A549 (cell line): Measurements from ENCODE around the gene INF2. TPM values are rescaled to one million over a fixed set of nuclear protein-coding genes. Genes with fewer than 3 reads are reported as not detected.

Experiments
- ATAC-seq, 2 experiments: fragments of 200-7000 bp in 1 of 2; fragments of >200 bp in 1 of 2; cut with Nextera tagmentation in 1 of 2; cut with Tn5 transposase in 1 of 2; 3 replicates each; pipeline versions ENCODE4 v1.8.0 to v1.9.1; 2018 to 2020; ENCODE audit warnings: mild to moderate bottlenecking in 1 of 2, moderate library complexity in 1 of 2
- CTCF ChIA-PET: fragments of 300-600 bp; sonication (Branson Sonifier 250); formaldehyde crosslinking; extraction: SDS; loops from one replicate; lab custom pipeline; 2021; ENCODE audit warnings: antibody characterized with exemption, inconsistent platforms; lab: Yijun Ruan, JAX
- POLR2A ChIA-PET: fragments of 350-600 bp; formaldehyde crosslinking; extraction: SDS; loops from one replicate; lab custom pipeline; 2021; ENCODE audit warnings: antibody characterized with exemption, inconsistent platforms; lab: Yijun Ruan, JAX
- DNase-seq, 2 experiments: peaks; one replicate each; pipeline versions ENCODE4 v3.0.0 to v3.0.0-alpha.2; 2011 to 2016; ENCODE audit warnings: low read depth in 1 of 2, low spot score in 1 of 2
- FAIRE-seq: peaks from 2 replicates; lab custom pipeline; 2011; peaks lifted over from hg19 to GRCh38; lab: Jason Lieb, UNC
- H3K27ac ChIP-seq, 2 experiments: fragments of >200 bp; sonication (Bioruptor Twin); formaldehyde crosslinking; 3 replicates each; pipeline ENCODE4 v1.5.1; 2016 to 2017
- H3K4me1 ChIP-seq: fragments of >200 bp; sonication (Bioruptor Twin); formaldehyde crosslinking; 3 replicates; pipeline ENCODE4 v1.6.1; 2016
- H3K4me2 ChIP-seq: fragments of >200 bp; sonication (Bioruptor Twin); formaldehyde crosslinking; 3 replicates; pipeline ENCODE4 v1.6.1; 2016
- H3K4me3 ChIP-seq: fragments of >200 bp; sonication (Bioruptor Twin); formaldehyde crosslinking; 3 replicates; pipeline ENCODE4 v1.5.1; 2016
- H3K9me3 ChIP-seq: fragments of >200 bp; sonication (Bioruptor Twin); formaldehyde crosslinking; 3 replicates; pipeline ENCODE4 v1.6.1; 2016
- ATOH8 ChIP-seq: fragments of 250-450 bp; sonication (Bioruptor Pico); IDR thresholded peaks from 2 replicates; pipeline ENCODE4 v1.5.0; 2020; ENCODE audit warnings: low read depth, mild to moderate bottlenecking, moderate library complexity
- CBX8 ChIP-seq: fragments of 200-600 bp; sonication (generic); IDR thresholded peaks from 2 replicates; pipeline ENCODE4 v1.6.1; 2016
- CHD2 ChIP-seq: fragments of 150-350 bp; IDR thresholded peaks from 2 replicates; pipeline ENCODE4 v1.6.1; 2014; ENCODE audit warnings: low read length; ENCODE audit not compliant: partially characterized antibody
- CTCF ChIP-seq: fragments of >200 bp; sonication (Bioruptor Twin); formaldehyde crosslinking; IDR thresholded peaks from 3 replicates; pipeline ENCODE4 v1.5.1; 2016
- E2F6 ChIP-seq: IDR thresholded peaks from 2 replicates; pipeline ENCODE4 v1.6.1; 2012; ENCODE audit warnings: low read depth, borderline replicate concordance
- EHF ChIP-seq: fragments of 250-450 bp; sonication (Bioruptor Pico); IDR thresholded peaks from 2 replicates; pipeline ENCODE4 v1.5.0; 2020; ENCODE audit warnings: mild to moderate bottlenecking
- EHMT2 ChIP-seq: fragments of 200-600 bp; sonication (generic); IDR thresholded peaks from 2 replicates; pipeline ENCODE4 v1.6.1; 2016; ENCODE audit warnings: antibody characterized with exemption, low read depth, mild to moderate bottlenecking, moderate library complexity
- ESRRA ChIP-seq: fragments of 150-350 bp; IDR thresholded peaks from 2 replicates; pipeline ENCODE4 v1.6.1; 2014; ENCODE audit warnings: mild to moderate bottlenecking, low read length, borderline replicate concordance
- FOXS1 ChIP-seq: fragments of 250-450 bp; sonication (Bioruptor Pico); IDR thresholded peaks from 2 replicates; pipeline ENCODE4 v1.5.0; 2020; ENCODE audit warnings: mild to moderate bottlenecking, moderate library complexity
- GATA3 ChIP-seq: IDR thresholded peaks from 2 replicates; pipeline ENCODE4 v1.6.1; 2012; ENCODE audit warnings: borderline replicate concordance
- HDAC2 ChIP-seq: fragments of 200-600 bp; sonication (generic); IDR thresholded peaks from 2 replicates; pipeline ENCODE4 v1.6.1; 2016
- HOXA7 ChIP-seq: fragments of 250-450 bp; sonication (Bioruptor Pico); IDR thresholded peaks from 2 replicates; pipeline ENCODE4 v1.5.0; 2020; ENCODE audit warnings: mild to moderate bottlenecking, moderate library complexity
- HOXB13 ChIP-seq: fragments of 250-450 bp; sonication (Bioruptor Pico); IDR thresholded peaks from 2 replicates; pipeline ENCODE4 v1.5.0; 2020; ENCODE audit warnings: low read depth, mild to moderate bottlenecking, moderate library complexity
- HOXB5 ChIP-seq: fragments of 250-450 bp; sonication (Bioruptor Pico); IDR thresholded peaks from 2 replicates; pipeline ENCODE4 v1.5.0; 2020; ENCODE audit warnings: mild to moderate bottlenecking, moderate library complexity
- JUN ChIP-seq, 2 experiments: fragments of >200 bp; sonication (Bioruptor Twin); formaldehyde crosslinking; IDR thresholded peaks; 2 replicates in 1 of 2; 3 replicates in 1 of 2; pipeline ENCODE4 v1.6.1; 2016 to 2017
- MAFK ChIP-seq: fragments of 450-650 bp; IDR thresholded peaks from 2 replicates; pipeline ENCODE4 v1.6.1; 2014; ENCODE audit not compliant: partially characterized antibody
- MAZ ChIP-seq: fragments of 150-350 bp; IDR thresholded peaks from 2 replicates; pipeline ENCODE4 v1.6.1; 2014; ENCODE audit warnings: antibody characterized with exemption, low read depth, low read length, borderline replicate concordance
- MYC ChIP-seq: IDR thresholded peaks from 2 replicates; pipeline ENCODE4 v1.6.1; 2012; ENCODE audit warnings: mild to moderate bottlenecking, inconsistent platforms, low read length, improper control_type of control experiment, borderline replicate concordance
- NFE2L2 ChIP-seq: fragments of 150-350 bp; conservative IDR thresholded peaks from 2 replicates; pipeline ENCODE4 v1.6.1; 2014; ENCODE audit warnings: low read length
- NPAS2 ChIP-seq: fragments of 250-450 bp; sonication (Bioruptor Pico); IDR thresholded peaks from 2 replicates; pipeline ENCODE4 v1.8.0; 2022; ENCODE audit warnings: mild to moderate bottlenecking, moderate library complexity, borderline replicate concordance
- PBX3 ChIP-seq: IDR thresholded peaks from 2 replicates; pipeline ENCODE4 v1.6.1; 2012
- POLR2AphosphoS2 ChIP-seq: conservative IDR thresholded peaks from 2 replicates; pipeline ENCODE4 v1.6.1; 2012; ENCODE audit warnings: low read length, improper control_type of control experiment, inconsistent platforms
- RARB ChIP-seq: fragments of 250-450 bp; sonication (Bioruptor Pico); IDR thresholded peaks from 2 replicates; pipeline ENCODE4 v1.8.0; 2021; ENCODE audit warnings: mild to moderate bottlenecking, moderate library complexity
- REST ChIP-seq: fragments of 200-600 bp; sonication (generic); IDR thresholded peaks from 2 replicates; pipeline ENCODE4 v1.6.1; 2016; ENCODE audit warnings: antibody characterized with exemption, mild to moderate bottlenecking, moderate library complexity
- RNF2 ChIP-seq: fragments of 200-600 bp; sonication (generic); IDR thresholded peaks from 2 replicates; pipeline ENCODE4 v1.6.1; 2016; ENCODE audit warnings: low read depth, mild to moderate bottlenecking, antibody characterized with exemption, moderate library complexity, borderline replicate concordance
- SMC3 ChIP-seq: fragments of >200 bp; sonication (Bioruptor Twin); formaldehyde crosslinking; IDR thresholded peaks from 3 replicates; pipeline ENCODE4 v1.6.1; 2018; ENCODE audit warnings: inconsistent platforms
- SREBF2 ChIP-seq: fragments of 450-650 bp; IDR thresholded peaks from 2 replicates; pipeline ENCODE4 v1.6.1; 2014; ENCODE audit warnings: mild to moderate bottlenecking, moderate library complexity
- TP53 ChIP-seq: fragments of 250-450 bp; sonication (Bioruptor Pico); IDR thresholded peaks from 2 replicates; pipeline ENCODE4 v1.5.0; 2021; ENCODE audit warnings: mild to moderate bottlenecking, moderate library complexity
- USF2 ChIP-seq: fragments of 450-650 bp; IDR thresholded peaks from 2 replicates; pipeline ENCODE4 v1.6.1; 2014; ENCODE audit warnings: antibody characterized with exemption
- ZC3H11A ChIP-seq: fragments of 450-650 bp; IDR thresholded peaks from 2 replicates; pipeline ENCODE4 v1.6.1; 2014; ENCODE audit warnings: antibody characterized with exemption, mild to moderate bottlenecking
- ZNF302 ChIP-seq: fragments of 250-450 bp; sonication (Bioruptor Pico); IDR thresholded peaks from 2 replicates; pipeline ENCODE4 v1.9.0; 2021; ENCODE audit warnings: inconsistent platforms, mild to moderate bottlenecking, moderate library complexity
- WGBS: methylation state at CpG from one replicate; pipeline ENCODE4 v1.1.6; 2017; ENCODE audit errors: missing lambda C conversion rate; 5-methylcytosine and 5-hydroxymethylcytosine counted together
- polyA plus RNA-seq, 4 experiments: library from polyadenylated mRNA; depleted of rRNA in 3 of 4; stranded (reverse); fragments of >200 nt; fragmentation: RNase III in 1 of 4; extraction: RNeasy Plus Mini Kit Qiagen cat#74134 plus additional on column Dnase treatment in 1 of 4; gene quantifications; 2 replicates in 3 of 4; 3 replicates in 1 of 4; pipeline ENCODE4 v1.2.3, GENCODE V29; 2011 to 2017

INF2 gene
- polyA plus RNA-seq, 2 of the 4 experiments (the other 2 are of a cell fraction), result 24.7 to 71.2 TPM

GRCh38 chr14:104677512-104678332, 11.7 kb upstream of the INF2 start:
- ChIA-PET CTCF (interaction anchor here (0.6 to 7.6 kb wide), 12 partner anchors 9 to 202 kb away, joined by 3 to 117 read pairs (median 4); partner anchors contain the start of gene INF2), POLR2A (interaction anchor here (0.7 to 2.2 kb wide), 6 partner anchors 10 to 75 kb away, joined by 4 to 29 read pairs (median 7); partner anchors contain the start of gene SIVA1)
- Histone ChIP-seq H3K27ac (peak overlapping the region; percentile 98 to 100), H3K4me1 (peaks cover 61% of the 10 kb centered on the region), H3K9me3 (no peaks in the 10 kb centered on the region), H3K4me2 (peak overlapping the region; percentile 87), H3K4me3 (peak overlapping the region; percentile 39)
- 2% methylated on average over 34 of the region's 43 CpGs for WGBS
- no peak for FAIRE-seq
- ATAC-seq, result peak; percentile 16 to 49
- DNase-seq, result peak; percentile 75 to 85
- TF ChIP-seq REST (no peak), FOXS1 (CRISPR knock-in tag) (peak; percentile 51; the same call in 1 of the 2 replicates), HOXB5 (CRISPR knock-in tag) (peak; percentile 75), RNF2 (0 out of 2 replicates have a peak, but pooled peaks have one; percentile 19), CHD2 (no peak), NPAS2 (no peak; the same call in 1 of the 2 replicates), CBX8 (no peak), GATA3 (no peak), HDAC2 (no peak), ESRRA (no peak), USF2 (0 out of 2 replicates have a peak, but pooled peaks have one; percentile 2), HOXB13 (peak; percentile 80), CTCF (no peak), MAFK (peak; percentile 96), NFE2L2 (peak; percentile 77), SMC3 (peak; percentile 6; the same call in 1 of the 3 replicates), EHMT2 (no peak), MAZ (no peak), ZC3H11A (no peak), SREBF2 (no peak), MYC (no peak), PBX3 (0 out of 2 replicates have a peak, but pooled peaks have one; percentile 16), POLR2AphosphoS2 (0 out of 2 replicates have a peak, but pooled peaks have one; percentile 14), TP53 (CRISPR knock-in tag) (0 out of 2 replicates have a peak, but pooled peaks have one; percentile 23), ZNF302 (peak; percentile 60; the same call in 1 of the 2 replicates), HOXA7 (CRISPR knock-in tag) (peak; percentile 14; the same call in 1 of the 2 replicates), ATOH8 (CRISPR knock-in tag) (no peak), JUN (IDR thresholded peaks at IDR 0.05) (peak; percentile 46 to 85; a peak in 4 of 5 replicates), E2F6 (no peak; the same call in none of the 2 replicates), EHF (CRISPR knock-in tag) (peak; percentile 79), RARB (no peak)
